ENCODE results near the gene DGKH.

DNA sequence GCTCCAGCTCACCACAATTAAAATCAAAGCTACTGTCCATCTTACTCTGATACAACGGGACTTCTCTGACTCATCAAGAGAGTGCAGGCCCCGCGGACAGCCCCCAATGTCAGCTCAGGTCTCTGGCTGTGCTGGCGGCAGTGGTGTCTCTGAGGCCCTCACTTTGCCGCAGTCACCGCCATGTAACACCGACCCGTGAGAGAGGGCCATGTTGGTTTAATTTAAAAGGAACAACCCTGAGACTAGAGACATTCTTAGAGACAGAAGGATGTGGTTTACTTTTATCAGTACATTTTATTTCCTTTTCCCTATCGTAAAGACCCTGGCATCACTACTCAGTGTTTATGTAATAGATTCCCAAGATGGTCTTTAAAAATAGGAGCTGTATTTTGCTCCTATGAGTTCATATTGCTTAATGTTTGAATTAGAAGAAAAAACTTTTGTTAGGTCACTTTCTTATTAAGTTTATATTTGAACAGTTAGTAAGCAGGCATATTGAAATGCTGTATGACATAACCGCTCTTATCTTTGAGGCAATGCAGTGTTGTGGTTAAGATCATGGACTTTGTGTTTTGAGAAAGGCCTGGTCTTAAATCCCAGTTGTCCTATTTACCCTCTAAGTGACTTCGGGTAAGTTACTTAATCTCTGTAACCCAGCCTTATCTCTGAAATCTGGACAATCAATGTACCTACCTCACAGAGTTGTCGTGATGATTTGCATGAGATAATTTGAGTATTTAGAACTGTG, 23.4 kb downstream of the DGKH start:
- TF ChIP-seq, protein P1, sequence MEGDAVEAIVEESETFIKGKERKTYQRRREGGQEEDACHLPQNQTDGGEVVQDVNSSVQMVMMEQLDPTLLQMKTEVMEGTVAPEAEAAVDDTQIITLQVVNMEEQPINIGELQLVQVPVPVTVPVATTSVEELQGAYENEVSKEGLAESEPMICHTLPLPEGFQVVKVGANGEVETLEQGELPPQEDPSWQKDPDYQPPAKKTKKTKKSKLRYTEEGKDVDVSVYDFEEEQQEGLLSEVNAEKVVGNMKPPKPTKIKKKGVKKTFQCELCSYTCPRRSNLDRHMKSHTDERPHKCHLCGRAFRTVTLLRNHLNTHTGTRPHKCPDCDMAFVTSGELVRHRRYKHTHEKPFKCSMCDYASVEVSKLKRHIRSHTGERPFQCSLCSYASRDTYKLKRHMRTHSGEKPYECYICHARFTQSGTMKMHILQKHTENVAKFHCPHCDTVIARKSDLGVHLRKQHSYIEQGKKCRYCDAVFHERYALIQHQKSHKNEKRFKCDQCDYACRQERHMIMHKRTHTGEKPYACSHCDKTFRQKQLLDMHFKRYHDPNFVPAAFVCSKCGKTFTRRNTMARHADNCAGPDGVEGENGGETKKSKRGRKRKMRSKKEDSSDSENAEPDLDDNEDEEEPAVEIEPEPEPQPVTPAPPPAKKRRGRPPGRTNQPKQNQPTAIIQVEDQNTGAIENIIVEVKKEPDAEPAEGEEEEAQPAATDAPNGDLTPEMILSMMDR (IDR thresholded peaks at IDR 0.05): no peak
- TF ChIP-seq POLR2A (IDR thresholded peaks at IDR 0.05): no peak
